GM21447 (cell line): Measurements from ENCODE around the gene GFOD2.
"Not testable (repeated sequence)": the region's sequence is repeated elsewhere in the genome, so short reads cannot be mapped to it uniquely, and the experiment has no call there.

Experiments used
- ATAC-seq: cut with Tn5 transposase; IDR thresholded peaks from one replicate; pipeline ENCODE4 v1.9.1; 2021; ENCODE audit not compliant: unreplicated experiment

Gene GFOD2

GRCh38 chr16:67707210-67707609 lies 11.9 kb downstream of the GFOD2 start:
- ATAC-seq, result no peak

GRCh38 chr16:67704110-67704509 lies 15.0 kb downstream of the GFOD2 start:
- no peak for ATAC-seq

- ATAC-seq, result no peak
Observed at GRCh38 chr16:67703626-67704025, 15.5 kb downstream of the GFOD2 start.

GRCh38 chr16:67702130-67702529 lies 17.0 kb downstream of the GFOD2 start:
- no peak for ATAC-seq

- ATAC-seq, result no peak
Observed at GRCh38 chr16:67701420-67701819, 17.7 kb downstream of the GFOD2 start.

- ATAC-seq, result no peak
Observed at GRCh38 chr16:67699265-67699664, 19.9 kb downstream of the GFOD2 start.

GRCh38 chr16:67697422-67698185 lies 21.5 kb downstream of the GFOD2 start:
- ATAC-seq, result no peak

- no peak for ATAC-seq
Observed at GRCh38 chr16:67694611-67695010, 24.5 kb downstream of the GFOD2 start.

GRCh38 chr16:67693517-67694285 lies 25.4 kb downstream of the GFOD2 start:
- ATAC-seq, result not testable (repeated sequence)

- ATAC-seq, result peak; percentile 61
Observed at GRCh38 chr16:67685388-67686112, 33.6 kb downstream of the GFOD2 start.

GRCh38 chr16:67683767-67684166 lies 35.3 kb downstream of the GFOD2 start:
- ATAC-seq, result no peak

GRCh38 chr16:67679935-67680897 lies 38.9 kb downstream of the GFOD2 start:
- ATAC-seq, result no peak

GRCh38 chr16:67678354-67679023 lies 40.6 kb downstream of the GFOD2 start:
- no peak for ATAC-seq

GRCh38 chr16:67677712-67678111 lies 41.4 kb downstream of the GFOD2 start:
- no peak for ATAC-seq

GRCh38 chr16:67676939-67677338 lies 42.2 kb downstream of the GFOD2 start:
- no peak for ATAC-seq

GRCh38 chr16:67676516-67676915 lies 42.6 kb downstream of the GFOD2 start:
- no peak for ATAC-seq

- ATAC-seq, result no peak
Observed at GRCh38 chr16:67675999-67676398, 43.1 kb downstream of the GFOD2 start.

GRCh38 chr16:67675579-67675935 lies 43.6 kb downstream of the GFOD2 start:
- ATAC-seq, result no peak

- ATAC-seq, result no peak
Observed at GRCh38 chr16:67674851-67675578, 44.1 kb downstream of the GFOD2 start.
